NCI-H748 (cell line): ENCODE results near the gene SH3RF3.

ENCODE experiments used
- DNase-seq: peaks from one replicate; lab custom pipeline; 2025; ENCODE audit not compliant: unreplicated experiment; lab: John Stamatoyannopoulos, UW

SH3RF3 gene

DNA sequence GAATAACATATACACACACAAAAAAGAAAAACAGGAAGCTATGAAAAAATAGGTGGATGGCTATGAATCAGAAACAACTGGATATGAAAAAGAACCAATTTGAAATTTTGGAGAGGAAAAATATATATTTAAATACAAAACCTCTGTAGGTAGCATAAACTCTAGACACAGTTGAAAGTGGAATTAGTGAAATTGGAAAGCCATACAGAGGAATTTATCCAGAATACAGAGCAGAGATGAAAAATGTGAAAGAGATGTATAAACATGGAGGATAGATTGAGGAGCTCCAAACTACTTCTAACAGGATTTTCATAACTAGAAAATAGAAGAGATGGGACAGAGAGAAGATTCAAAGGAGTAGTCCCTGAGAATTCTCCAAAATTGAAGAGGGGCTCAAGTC lies 315.9 kb downstream of the SH3RF3 start:
- no peak for DNase-seq

DNA sequence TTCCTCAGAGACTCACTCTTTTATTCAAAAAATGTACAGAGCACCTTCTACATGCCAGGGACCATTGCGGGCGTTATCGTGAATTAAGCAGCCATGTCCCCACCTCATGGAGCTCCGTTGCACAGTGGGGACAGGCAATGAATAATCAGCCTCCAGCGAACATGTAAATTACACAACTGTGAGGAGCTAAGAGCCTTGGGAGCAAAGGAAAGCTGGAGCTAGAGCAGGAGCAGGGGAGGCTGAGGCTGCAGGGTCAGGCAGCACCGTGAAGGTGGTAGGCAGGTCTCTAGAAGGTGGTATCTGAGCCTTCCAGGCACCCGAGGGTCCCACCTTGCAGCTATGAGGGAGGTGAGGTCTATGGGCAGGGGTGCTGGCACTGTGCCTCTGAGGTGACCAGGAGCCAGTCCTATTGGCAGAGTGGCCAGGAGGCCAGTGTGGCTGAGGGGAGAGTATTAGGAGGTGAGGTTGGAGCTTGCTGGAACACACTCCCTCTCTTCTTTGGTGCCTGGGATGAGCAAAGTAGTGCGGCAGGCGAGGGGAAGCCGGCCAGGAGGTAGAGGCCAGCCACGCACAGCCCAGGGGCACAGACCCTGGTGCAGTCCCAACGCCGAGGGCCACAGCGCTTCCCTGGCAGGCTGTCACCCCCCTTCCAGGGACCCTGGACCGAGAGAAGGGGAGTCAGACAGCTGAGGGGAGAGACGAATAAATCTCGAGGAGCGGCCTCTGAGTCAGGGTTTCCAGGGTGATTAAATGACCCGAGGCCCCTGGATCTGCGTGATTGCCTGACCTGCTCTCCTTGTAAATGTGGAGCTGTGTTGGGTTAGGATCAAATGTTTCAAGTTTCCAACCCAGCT lies 317.5 kb downstream of the SH3RF3 start:
- no peak for DNase-seq

DNA sequence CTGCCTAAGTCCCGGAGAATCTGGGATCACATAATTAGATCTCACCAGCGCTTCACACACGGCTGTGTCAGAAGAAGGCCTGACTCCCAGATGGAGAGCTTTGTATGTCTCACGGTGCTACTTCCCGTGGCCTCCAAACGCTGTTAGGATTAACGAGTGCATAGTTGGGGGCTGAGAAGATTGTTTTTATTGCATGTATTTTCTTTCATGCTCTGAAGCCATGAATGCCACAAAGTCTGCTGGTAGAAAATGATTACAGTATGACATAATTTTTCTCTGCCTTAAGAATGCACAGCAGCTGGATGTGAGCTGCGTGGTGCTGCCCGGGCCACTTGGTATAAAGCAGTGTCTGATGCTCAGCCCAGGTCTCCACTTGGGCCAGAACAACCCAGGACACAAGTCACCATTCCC lies 318.3 kb downstream of the SH3RF3 start:
- no peak for DNase-seq

DNA sequence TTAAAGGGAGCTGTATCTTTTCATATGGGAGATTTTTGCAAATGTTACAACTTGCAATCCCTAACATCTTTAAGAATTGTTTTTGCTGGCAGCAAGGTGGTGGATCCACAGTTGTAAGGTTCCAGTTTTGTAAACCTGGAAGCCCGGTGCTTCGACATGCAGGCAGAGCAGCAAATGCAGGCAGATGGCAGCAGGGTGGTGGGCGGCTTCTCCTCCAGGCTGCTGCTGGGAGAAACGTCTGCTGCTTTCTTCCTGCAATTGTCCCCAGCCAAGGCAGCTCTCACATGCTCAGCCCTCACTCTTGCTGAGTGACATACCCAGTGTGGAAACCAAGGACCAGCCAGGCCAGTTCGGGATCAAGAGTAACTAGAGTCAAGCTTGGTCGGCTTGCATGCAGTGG lies 318.8 kb downstream of the SH3RF3 start:
- no peak for DNase-seq

DNA sequence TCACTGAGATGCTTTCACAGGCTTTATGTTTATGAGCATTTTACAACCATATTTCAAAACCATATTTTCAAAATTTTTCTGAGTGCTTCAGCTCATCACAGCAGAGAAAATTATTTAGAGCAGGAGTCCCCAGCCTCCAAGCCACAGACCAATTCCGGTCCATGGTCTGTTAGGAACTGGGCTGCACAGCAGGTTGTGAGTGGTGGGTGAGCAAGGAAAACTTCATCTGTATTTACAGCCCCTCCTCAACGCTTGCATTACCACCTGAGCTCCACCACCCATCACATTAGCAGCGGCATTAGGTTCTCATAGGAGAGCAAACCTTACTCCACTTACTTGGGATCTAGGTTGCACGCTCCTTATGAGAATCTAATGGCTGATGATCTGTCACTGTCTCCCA lies 319.2 kb downstream of the SH3RF3 start:
- no peak for DNase-seq

DNA sequence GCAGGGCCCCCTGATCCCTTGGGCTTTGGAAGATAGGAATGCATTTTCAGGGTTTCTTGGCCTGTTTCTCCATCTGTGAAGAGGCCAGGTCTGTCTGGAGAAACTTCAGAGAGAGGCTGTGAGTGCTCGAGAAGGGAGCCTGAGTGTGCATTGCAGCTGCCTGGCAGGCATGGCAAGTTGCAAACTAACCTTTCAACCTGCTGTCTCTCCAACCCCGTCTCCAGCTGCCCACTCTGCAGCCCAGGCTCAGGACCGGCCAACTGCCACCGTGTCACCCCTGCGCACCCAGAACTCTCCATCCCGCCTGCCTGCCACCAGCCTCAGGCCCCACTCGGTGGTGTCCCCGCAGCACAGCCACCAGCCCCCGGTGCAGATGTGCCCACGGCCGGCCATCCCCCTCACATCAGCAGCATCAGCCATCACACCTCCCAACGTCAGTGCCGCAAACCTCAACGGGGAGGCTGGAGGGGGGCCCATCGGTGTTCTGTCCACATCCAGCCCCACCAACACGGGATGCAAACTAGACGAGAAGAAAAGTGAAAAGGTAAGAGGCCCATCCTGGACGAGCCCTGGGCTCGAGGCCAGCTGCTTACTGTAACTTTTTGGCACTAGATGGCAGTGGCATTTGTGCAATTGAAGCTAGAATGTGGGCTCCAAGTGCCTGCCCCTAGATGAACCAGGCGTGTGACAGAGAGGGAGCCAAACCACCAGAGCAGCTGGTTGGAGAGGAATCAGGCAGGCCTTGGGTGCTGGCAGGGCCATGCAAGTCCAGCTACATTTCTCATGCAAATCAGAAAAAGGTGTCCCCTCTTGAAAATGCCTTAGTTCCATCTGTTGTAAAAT lies 320.2 kb downstream of the SH3RF3 start:
- no peak for DNase-seq

DNA sequence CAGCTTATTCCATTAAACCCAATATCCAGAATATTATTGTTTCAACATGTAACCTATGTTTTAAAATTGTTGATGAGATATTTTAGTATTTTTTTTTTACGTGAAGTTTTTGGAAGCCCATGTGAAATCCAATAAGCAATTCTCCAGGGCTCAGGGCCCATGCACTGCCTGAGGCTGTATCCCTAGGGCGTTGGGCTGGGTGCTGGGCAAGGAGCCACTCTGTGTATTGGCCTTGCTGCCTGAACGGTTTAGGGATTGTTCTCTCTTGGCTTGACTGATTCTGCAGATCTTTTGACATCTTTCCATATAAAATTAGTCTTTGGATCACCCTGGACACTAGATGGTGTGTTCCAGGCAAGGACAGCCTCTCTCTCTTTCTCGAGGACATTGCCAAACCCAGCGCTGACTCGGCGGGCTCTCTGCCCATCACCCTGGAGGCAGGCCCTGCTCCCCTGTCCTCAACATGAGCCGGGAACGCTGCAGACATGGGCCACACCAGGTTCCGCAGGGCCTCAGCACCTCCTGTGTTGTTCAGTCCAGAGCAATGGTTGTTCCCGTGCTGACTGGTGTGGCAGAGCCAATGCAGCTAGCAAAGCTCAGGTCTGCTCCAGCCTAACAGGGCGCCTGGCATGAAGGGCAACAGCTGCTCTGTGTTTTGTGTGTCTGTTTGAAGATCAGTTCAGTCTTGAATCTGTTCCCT lies 321.7 kb downstream of the SH3RF3 start:
- no peak for DNase-seq

DNA sequence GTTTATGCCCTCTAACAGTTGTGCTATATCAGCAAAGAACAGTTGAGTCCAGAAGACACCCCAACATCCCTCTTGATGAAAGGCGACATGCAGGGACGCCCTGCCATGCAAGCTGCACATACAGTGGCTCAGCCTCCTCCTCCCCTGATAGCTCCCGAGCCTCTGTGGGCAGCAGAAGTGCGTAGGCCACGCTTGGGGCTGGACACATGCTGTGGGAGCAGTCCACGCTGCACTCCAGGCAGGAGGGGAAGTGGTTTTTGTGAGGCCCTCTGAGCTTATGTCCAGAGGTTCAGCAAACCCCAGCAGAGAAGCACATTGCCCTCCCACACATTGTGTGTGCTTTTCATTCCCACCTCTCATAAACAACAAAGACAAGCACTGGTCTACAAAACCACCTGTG lies 322.7 kb downstream of the SH3RF3 start:
- DNase-seq: no peak

DNA sequence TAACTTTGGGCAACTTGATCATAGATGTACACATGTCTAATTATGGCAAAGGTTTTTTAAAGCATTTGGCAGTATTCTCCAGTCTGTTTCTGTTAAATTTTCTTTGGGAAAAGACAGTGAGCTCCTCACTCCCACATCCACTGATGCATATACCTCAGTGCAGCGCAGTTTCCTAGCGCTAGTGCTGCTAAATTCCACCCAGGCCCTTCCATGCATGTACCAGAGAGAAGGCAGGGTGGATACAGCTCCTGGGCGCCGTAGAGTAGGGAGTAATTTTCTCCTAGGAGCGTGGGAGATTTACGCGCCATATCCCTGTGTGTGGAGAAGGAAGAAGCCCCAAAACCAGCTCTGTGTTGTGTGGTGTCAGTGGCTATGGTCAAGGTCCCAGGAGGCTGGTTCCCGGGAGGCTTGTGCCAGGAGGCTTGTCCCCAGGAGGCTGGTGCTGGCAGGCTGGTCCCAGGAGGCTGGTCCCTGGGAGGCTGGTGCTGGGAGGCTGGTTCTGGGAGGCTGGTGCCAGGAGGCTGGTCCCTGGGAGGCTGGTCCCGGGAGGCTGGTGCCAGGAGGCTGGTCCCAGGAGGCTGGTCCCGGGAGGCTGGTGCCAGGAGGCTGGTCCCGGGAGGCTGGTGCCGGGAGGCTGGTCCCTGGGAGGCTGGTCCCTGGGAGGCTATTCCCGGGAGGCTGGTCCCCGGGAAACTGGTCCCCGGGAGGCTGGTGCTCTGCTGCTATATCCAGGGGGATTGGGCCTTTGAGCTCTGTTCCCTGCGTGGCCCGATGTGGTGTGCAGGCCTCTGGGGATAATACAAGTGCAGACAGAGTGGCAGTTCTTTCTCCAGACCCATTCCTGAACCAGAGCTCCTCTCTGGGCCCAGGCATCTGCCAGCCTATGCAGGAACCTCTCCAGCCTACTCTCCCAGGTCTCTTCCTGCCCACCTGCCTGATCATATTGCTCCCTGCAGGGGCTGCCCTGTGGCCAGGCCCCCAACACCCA lies 323.6 kb downstream of the SH3RF3 start:
- DNase-seq: no peak

DNA sequence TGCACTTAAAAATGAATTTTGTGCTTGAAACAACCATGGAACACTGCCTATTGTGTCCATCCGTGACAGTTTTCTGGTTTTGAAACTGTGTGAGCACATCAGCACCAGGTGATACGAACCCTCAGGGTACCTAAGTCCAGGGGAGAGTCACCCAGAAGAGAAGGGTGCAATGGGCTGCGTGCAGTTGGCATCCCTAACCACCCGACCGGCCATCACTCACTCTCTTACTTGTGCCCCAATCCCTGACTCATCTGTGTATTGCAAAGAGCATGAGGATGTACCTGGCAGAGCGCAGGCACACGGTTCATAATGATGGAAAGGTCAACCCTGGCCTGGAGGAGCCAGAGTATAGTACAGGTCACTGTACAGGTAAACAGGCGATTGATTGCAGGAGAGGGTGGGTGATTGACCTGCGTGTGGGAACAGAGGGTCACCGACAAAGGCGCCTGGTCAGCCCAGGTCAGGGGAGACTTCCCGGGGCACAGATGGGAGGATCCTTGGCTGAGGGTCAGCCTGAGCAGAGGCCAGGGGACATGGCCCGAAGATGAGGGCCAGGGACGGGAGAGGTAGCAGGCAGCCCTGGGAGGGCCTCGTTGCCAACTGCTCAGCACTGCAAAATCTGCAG lies 324.5 kb downstream of the SH3RF3 start:
- no peak for DNase-seq

DNA sequence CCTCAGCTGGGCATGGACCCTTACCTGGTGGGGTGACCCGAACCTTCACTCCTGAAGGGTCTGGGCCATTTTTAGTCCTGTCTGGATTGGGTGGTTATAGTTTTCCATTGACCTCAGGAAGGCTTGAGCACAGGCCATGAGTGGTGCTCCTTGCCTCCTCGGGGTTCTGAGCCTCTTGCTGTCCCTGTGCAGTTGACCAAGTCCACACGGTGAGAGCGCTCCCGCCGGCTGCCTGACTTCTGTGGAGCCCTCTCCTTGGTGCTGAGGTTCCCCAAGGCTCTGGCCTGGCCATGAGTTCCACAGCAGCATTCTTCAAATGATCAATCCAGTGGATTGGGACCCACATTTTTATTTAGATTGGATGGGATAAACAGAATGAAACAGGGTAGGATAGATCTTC lies 325.3 kb downstream of the SH3RF3 start:
- DNase-seq: no peak

DNA sequence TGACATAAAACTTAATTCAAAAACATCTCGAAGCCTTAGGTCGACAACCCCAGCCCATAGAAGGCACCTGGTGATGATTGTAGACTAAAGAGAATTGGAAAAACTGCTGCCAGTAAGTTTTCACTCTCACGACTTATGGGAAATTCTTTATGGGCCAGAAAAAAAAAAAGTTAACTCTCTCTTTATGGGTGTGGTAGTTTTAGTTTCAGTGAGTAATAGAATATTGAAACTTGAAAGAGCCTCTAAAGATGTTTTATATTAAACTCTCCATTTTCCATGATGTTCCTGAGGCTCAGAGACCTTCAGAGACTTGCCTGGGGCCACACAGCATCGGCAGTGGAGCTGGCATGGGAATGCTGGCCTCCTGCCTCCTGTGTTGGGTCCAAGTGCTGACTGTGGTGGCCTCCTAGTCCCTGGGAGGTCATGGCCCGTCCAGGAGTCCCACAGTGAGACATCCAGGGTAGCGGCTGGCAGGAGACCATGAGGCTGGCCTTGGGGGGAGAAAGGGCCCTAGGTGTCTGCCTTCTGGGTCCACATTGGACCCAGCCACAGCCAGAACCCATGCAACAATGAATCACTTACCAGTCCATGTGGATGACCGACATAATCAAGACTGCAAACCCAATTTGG lies 325.9 kb downstream of the SH3RF3 start:
- DNase-seq: no peak

DNA sequence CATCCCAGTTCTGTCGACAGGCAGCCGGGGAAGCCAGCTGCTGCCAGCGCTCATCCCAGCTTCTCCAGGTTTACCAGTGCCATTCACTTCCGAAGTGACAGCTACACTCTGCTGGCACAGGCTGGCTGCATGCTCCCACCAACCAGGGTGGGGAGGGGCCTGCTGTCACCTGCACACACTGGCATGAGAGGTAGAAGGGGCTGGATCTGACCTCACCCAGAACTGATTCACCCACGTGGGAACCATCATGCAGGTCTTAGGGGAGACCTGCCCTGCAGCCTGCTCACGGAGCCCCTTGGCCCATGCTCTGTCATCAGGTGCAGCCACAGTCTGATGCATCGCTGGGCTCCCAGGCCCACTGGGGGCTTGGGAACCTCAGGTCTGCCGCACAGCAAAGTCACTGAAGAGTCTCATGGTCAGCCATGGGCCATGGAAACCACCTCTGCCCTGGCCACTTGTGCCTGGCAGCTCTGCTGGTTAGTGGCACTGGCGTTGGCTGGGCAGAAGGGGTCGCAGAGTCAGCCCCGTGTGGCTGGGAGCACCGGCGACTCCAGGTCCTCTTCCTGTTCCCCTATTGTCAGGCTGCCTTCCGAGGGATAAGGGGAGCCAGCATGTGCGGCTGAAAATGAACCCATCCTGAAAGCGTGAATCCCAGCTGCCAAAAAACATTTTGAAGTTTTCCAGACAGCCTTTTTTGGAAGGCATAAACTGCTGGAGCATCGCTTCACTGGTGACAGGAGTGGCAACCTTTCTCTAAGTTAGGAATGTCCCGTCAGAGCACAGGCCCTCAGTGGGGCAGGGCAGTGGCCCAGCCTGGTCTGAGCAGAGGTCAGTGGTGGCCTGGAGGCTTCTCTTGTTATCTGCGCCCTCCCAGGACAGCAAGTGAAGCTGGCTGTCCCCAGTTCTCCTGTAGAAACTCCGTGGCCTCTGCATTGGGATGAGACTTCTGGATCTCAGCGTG lies 327.0 kb downstream of the SH3RF3 start:
- no peak for DNase-seq

DNA sequence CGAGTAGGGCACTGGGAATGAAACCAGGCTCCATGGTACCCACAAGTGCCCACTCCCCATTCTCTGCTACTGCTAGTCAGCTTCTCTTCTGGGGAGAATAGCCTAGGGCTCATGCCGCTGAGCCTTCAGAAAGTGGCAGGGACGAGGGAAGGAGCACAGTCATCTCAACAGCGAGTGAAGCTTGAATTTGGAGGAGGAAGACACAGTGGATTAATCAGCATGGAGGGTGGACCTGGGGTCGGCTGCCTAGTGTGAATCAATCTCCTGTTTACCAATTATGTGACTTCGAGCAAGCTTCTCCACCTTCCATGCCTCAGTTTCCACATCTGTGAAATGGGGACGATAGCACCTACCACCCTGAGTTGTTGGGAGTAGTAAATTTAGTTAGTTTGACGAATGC lies 327.8 kb downstream of the SH3RF3 start:
- DNase-seq: no peak

DNA sequence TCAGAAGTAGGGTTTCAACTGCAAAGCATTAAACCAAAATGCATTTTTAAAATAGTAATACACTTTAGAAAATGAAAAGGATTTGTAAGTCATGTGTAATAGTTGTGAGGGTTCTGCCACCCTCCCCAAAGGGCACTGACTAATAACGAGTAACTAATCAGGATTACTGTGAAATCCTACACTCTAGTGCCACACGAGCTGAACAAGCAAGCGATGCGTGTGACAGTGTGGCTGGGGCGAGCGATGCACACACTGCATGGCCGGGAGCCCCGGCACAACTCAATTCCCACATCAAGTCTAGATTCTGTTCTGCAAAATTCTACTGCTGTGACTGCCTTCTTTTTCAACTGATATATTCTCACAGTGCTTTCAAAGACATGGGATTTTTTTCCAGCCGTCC lies 328.4 kb downstream of the SH3RF3 start:
- no peak for DNase-seq

DNA sequence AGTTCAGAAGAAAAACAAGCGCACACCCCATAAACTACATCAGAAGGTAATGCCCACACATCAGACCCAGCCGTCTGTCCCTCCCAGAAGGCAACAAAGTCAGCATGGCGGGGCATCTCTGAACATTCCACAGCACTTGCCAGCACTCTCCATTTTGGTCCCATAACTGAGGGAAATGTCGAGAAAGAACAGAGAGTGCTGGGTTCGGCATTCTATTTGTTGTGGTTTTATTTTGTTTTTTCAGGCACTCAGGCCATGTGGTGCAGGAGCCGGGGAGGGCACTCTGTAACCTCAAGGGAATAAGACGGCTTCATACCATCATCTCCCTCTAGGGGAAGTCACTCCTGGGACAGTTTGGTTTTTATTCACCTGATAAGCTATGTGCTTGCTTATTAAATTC lies 328.8 kb downstream of the SH3RF3 start:
- DNase-seq: no peak

DNA sequence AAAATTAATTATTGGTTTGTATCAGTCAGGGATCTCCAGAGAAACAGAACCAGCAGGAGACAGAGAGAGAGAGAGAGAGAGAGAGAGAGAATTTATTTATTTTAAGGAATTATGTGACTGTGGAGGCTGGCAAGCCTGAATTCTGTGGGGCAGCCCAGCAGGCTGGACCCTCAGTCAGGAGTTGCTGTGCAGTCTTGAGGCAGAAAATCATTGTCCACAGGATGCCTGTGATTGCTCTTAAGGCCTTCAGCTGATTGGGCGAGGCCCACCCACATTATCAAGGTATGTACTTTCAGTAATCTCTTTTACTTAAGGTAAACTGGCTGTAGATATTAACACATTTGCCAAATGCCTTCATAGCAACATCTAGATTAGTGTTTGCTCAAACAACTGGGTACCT lies 329.5 kb downstream of the SH3RF3 start:
- no peak for DNase-seq

DNA sequence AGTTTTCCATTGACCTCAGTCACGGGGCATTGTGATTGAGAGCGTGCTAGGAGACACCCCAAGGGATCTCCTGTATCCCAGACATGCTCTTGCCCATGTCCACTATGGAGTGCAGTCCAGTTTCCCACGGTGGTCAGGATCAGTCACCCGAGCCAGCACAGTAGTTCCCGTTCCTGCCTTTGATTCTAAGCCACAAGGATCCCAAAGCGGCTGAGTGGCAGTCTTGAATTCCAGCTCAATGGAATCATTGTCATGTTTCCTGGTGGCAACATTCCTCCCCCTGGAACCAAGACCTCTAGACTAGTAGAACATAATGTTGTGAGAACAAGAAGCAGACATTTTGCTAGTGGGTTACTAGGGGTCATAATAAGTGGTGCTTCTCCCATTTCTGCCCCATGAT lies 330.5 kb downstream of the SH3RF3 start:
- DNase-seq: no peak
